CD4-positive, alpha-beta memory T cell (primary cell): ENCODE data around the gene CENPS. TPM values are rescaled to one million over a fixed set of nuclear protein-coding genes. Genes with fewer than 3 reads are reported as not detected.

Experiments
- CTCF ChIA-PET: fragments of 350-600 bp; sonication (Branson Sonifier 250); formaldehyde crosslinking; loops from one replicate; lab custom pipeline; 2021; ENCODE audit warnings: inconsistent platforms; ENCODE audit not compliant: partially characterized antibody; lab: Charles Lee
- POLR2A ChIA-PET: fragments of 350-600 bp; sonication (Branson Sonifier 250); formaldehyde crosslinking; loops from one replicate; lab custom pipeline; 2021; ENCODE audit not compliant: partially characterized antibody; lab: Charles Lee
- DNase-seq, 5 donors: peaks; one replicate each; pipeline versions ENCODE4 v3.0.0 to v3.0.0-alpha.2; 2020 to 2022; ENCODE audit warnings: mixed read lengths in 1 of 5
- H3K27ac ChIP-seq: one replicate; pipeline ENCODE4 v1.7.0; 2013; ENCODE audit warnings: low read depth, low read length
- H3K27me3 ChIP-seq: 2 replicates; pipeline ENCODE4 v1.7.0; 2013; ENCODE audit warnings: mild to moderate bottlenecking, low read length, moderate library complexity; ENCODE audit not compliant: insufficient read depth
- H3K36me3 ChIP-seq: 2 replicates; pipeline ENCODE4 v1.7.0; 2013; ENCODE audit warnings: mild to moderate bottlenecking, low read length, moderate library complexity; ENCODE audit not compliant: insufficient read depth
- H3K4me1 ChIP-seq: 2 replicates; pipeline ENCODE4 v1.7.0; 2013; ENCODE audit warnings: mild to moderate bottlenecking, low read length, moderate library complexity; ENCODE audit not compliant: insufficient read depth
- H3K4me3 ChIP-seq, 2 donors: one replicate each; pipeline ENCODE4 v1.7.0; 2013; ENCODE audit warnings: low read length in 2 of 2, mild to moderate bottlenecking in 1 of 2
- H3K9me3 ChIP-seq, 2 donors: one replicate each; pipeline ENCODE4 v1.7.0; 2013; ENCODE audit warnings: low read length in 2 of 2, control low read depth in 1 of 2; ENCODE audit not compliant: control insufficient read depth in 1 of 2
- H3K27ac Mint-ChIP-seq, 7 donors: one replicate each; pipeline ENCODE4 v1.8.0; 2020 to 2021; ENCODE audit warnings: mixed read lengths in 7 of 7, mild to moderate bottlenecking in 6 of 7, inconsistent platforms in 3 of 7, moderate library complexity in 3 of 7
- H3K27me3 Mint-ChIP-seq, 2 donors: one replicate each; pipeline ENCODE4 v1.8.0; 2020 to 2021; ENCODE audit warnings: mixed read lengths in 2 of 2
- H3K36me3 Mint-ChIP-seq, 2 donors: one replicate each; pipeline ENCODE4 v1.8.0; 2020 to 2021; ENCODE audit warnings: mixed read lengths in 2 of 2, inconsistent platforms in 1 of 2, mild to moderate bottlenecking in 1 of 2
- H3K4me1 Mint-ChIP-seq, 4 donors: one replicate each; pipeline ENCODE4 v1.8.0; 2020 to 2021; ENCODE audit warnings: mixed read lengths in 4 of 4, mild to moderate bottlenecking in 1 of 4
- H3K4me3 Mint-ChIP-seq, 8 donors: one replicate each; pipeline ENCODE4 v1.8.0; 2020 to 2021; ENCODE audit warnings: mixed read lengths in 8 of 8, mild to moderate bottlenecking in 7 of 8, moderate library complexity in 6 of 8, inconsistent platforms in 3 of 8
- H3K9me3 Mint-ChIP-seq, 8 donors: one replicate each; pipeline ENCODE4 v1.8.0; 2020 to 2021; ENCODE audit warnings: mixed read lengths in 8 of 8, mild to moderate bottlenecking in 5 of 8, inconsistent platforms in 3 of 8, moderate library complexity in 1 of 8
- intact Hi-C: fragments of 100-400 bp; cut with micrococcal nuclease; formaldehyde crosslinking; loops from one replicate; pipeline ENCODE4 v1.15.1; 2023
- polyA plus RNA-seq, 2 donors: library from polyadenylated mRNA; unstranded; fragments of 300-500 nt; fragmentation: Illumina TruSeq; gene quantifications; one replicate each; pipeline ENCODE4 v1.2.3, GENCODE V29; 2021
- total RNA-seq, 2 experiments: library from RNA; stranded (reverse); gene quantifications; one replicate each; pipeline ENCODE4 v1.2.3, GENCODE V29; 2021

CENPS gene
- total and polyA plus RNA-seq, 4 experiments from 2014 or later: 6.4 to 14.6 (median 7.5) TPM

- peaks cover 4% of the 10 kb centered on the region for H3K36me3 ChIP-seq
- peak overlapping the region in 1 of 7 donors; percentile 13 for H3K27ac Mint-ChIP-seq
- no peak overlapping the region for H3K27ac ChIP-seq
- no peaks in the 10 kb centered on the region for H3K27me3 Mint-ChIP-seq
- intact Hi-C loops: loop anchor here (5.0 kb wide), 1 partner anchor 112 kb away; no protein-coding TSS in a partner anchor
- H3K4me1 ChIP-seq: no peaks in the 10 kb centered on the region
- CTCF ChIA-PET: interaction anchor here (1.1 kb wide), 1 partner anchor 60 kb away, joined by 4 read pairs; no protein-coding TSS in a partner anchor
- POLR2A ChIA-PET: no interaction called here
- no peaks in the 10 kb centered on the region for H3K27me3 ChIP-seq
- H3K4me1 Mint-ChIP-seq: peaks cover 5 to 14% (median 7%) of the 10 kb centered on the region in 4 donors
- no peak overlapping the region for H3K4me3 Mint-ChIP-seq
- H3K36me3 Mint-ChIP-seq: peaks cover 16 to 21% of the 10 kb centered on the region in 2 donors
- H3K9me3 ChIP-seq: no peaks in the 10 kb centered on the region
- H3K4me3 ChIP-seq: no peak overlapping the region
- no peak for DNase-seq
- no peaks in the 10 kb centered on the region for H3K9me3 Mint-ChIP-seq
Measured at GRCh38 chr1:10489291-10490055, 59.2 kb downstream of the CENPS start.

- ChIA-PET CTCF (interaction anchor here (6.2 to 9.4 kb wide), 2 partner anchors 15 to 61 kb away, joined by 76 to 111 read pairs; partner anchors contain the start of gene CENPS), POLR2A (no interaction called here)
- Histone ChIP-seq H3K27ac (no peak overlapping the region), H3K9me3 (no peaks in the 10 kb centered on the region), H3K4me3 (no peak overlapping the region), H3K36me3 (peaks cover 4% of the 10 kb centered on the region), H3K4me1 (peaks cover 7% of the 10 kb centered on the region), H3K27me3 (no peaks in the 10 kb centered on the region)
- H3K36me3 Mint-ChIP-seq: peaks cover 14% of the 10 kb centered on the region in 2 donors
- peaks cover 10 to 19% (median 12%) of the 10 kb centered on the region in 4 donors for H3K4me1 Mint-ChIP-seq
- H3K4me3 Mint-ChIP-seq: no peak overlapping the region
- intact Hi-C loops: loop anchor here (5.0 kb wide), 1 partner anchor 113 kb away; no protein-coding TSS in a partner anchor
- no peaks in the 10 kb centered on the region for H3K9me3 Mint-ChIP-seq
- H3K27me3 Mint-ChIP-seq: no peaks in the 10 kb centered on the region
- no peak for DNase-seq
- peak overlapping the region in 1 of 7 donors; percentile 17 for H3K27ac Mint-ChIP-seq
Measured at GRCh38 chr1:10490286-10490970, 60.2 kb downstream of the CENPS start.

Other genes starting within 250 kb of the CENPS start
- 10 to 100 TPM; 16.8 to 18.1 TPM for gene KIF1B, start 219.9 kb upstream of the CENPS start, total RNA-seq
- gene KIF1B, start 219.9 kb upstream of the CENPS start, polyA plus RNA-seq: 1 to 10 TPM; 1.3 to 4.7 TPM
- gene PGD, start 31.4 kb upstream of the CENPS start, total RNA-seq: 10 to 100 TPM; 32.8 to 37.0 TPM
- gene PGD, start 31.4 kb upstream of the CENPS start, polyA plus RNA-seq: 10 to 100 TPM; 36.2 to 37.3 TPM
- gene CORT, start 19.6 kb downstream of the CENPS start, total RNA-seq: not detected
- gene CORT, start 19.6 kb downstream of the CENPS start, polyA plus RNA-seq: not detected
- gene DFFA, start 42.1 kb downstream of the CENPS start, total RNA-seq: 10 to 100 TPM; 22.4 to 25.3 TPM
- gene DFFA, start 42.1 kb downstream of the CENPS start, polyA plus RNA-seq: 10 to 100 TPM; 15.4 to 30.8 TPM
- gene PEX14, start 44.5 kb downstream of the CENPS start, total RNA-seq: 10 to 100 TPM; 14.5 to 16.1 TPM
- 1 to 10 TPM; 3.1 to 5.3 TPM for gene PEX14, start 44.5 kb downstream of the CENPS start, polyA plus RNA-seq